ENCODE data around the gene NF2.

The NF2 gene

GRCh38 chr22:29726512-29727130, 123.2 kb downstream of the NF2 start:
- DNase-seq = no peak

- no peak for DNase-seq
Observed at GRCh38 chr22:29727131-29727523, 123.7 kb downstream of the NF2 start.

- DNase-seq = no peak
Observed at GRCh38 chr22:29729161-29729560, 125.7 kb downstream of the NF2 start.

- DNase-seq = no peak
Observed at GRCh38 chr22:29731058-29731850, 127.8 kb downstream of the NF2 start.

- DNase-seq = no peak
Observed at GRCh38 chr22:29732883-29733282, 129.4 kb downstream of the NF2 start.

- DNase-seq = no peak
Observed at GRCh38 chr22:29733362-29734201, 130.1 kb downstream of the NF2 start.

- no peak for DNase-seq
Observed at GRCh38 chr22:29734406-29734805, 131.0 kb downstream of the NF2 start.

GRCh38 chr22:29734838-29735237, 131.4 kb downstream of the NF2 start:
- DNase-seq = no peak

GRCh38 chr22:29735416-29735815, 132.0 kb downstream of the NF2 start:
- no peak for DNase-seq

GRCh38 chr22:29737251-29738117, 134.1 kb downstream of the NF2 start:
- no peak for DNase-seq

- no peak for DNase-seq
Observed at GRCh38 chr22:29738118-29738815, 134.8 kb downstream of the NF2 start.

- DNase-seq = no peak
Observed at GRCh38 chr22:29739346-29739875, 136.0 kb downstream of the NF2 start.

- no peak for DNase-seq
Observed at GRCh38 chr22:29740216-29740615, 136.8 kb downstream of the NF2 start.

- no peak for DNase-seq
Observed at GRCh38 chr22:29741926-29742325, 138.5 kb downstream of the NF2 start.

- no peak for DNase-seq
Observed at GRCh38 chr22:29742326-29742725, 138.9 kb downstream of the NF2 start.

- no peak for DNase-seq
Observed at GRCh38 chr22:29744902-29745301, 141.5 kb downstream of the NF2 start.

- no peak for DNase-seq
Observed at GRCh38 chr22:29747832-29748231, 144.4 kb downstream of the NF2 start.

Measured in T-helper 9 cell (primary cell).